ENCODE measurements around the gene CEACAM16.

CEACAM16 gene

GRCh38 chr19:44684892-44685863 lies 13.8 kb upstream of the CEACAM16 start:
- intact Hi-C loops (cut with DNase I; ENCODE audit: low total_unique reads): no loop called here
- peak in 1 of 2 donors; percentile 33 for DNase-seq
- Histone ChIP-seq H3K36me3 (peaks cover 0 to 26% (median 15%) of the 10 kb centered on the region in 3 donors), H3K4me1 (peaks cover 0 to 5% (median 0%) of the 10 kb centered on the region in 4 donors), H3K4me3 (no peak overlapping the region), H3K9me3 (no peaks in the 10 kb centered on the region), H3K27me3 (no peaks in the 10 kb centered on the region), H3K27ac (no peak overlapping the region)
- TF ChIP-seq CTCF (IDR thresholded peaks at IDR 0.05): no peak

- Histone ChIP-seq H3K4me1 (peaks cover 0 to 5% (median 0%) of the 10 kb centered on the region in 4 donors), H3K9me3 (no peaks in the 10 kb centered on the region), H3K27ac (no peak overlapping the region), H3K27me3 (no peaks in the 10 kb centered on the region), H3K36me3 (peaks cover 0 to 19% (median 8%) of the 10 kb centered on the region in 3 donors), H3K4me3 (no peak overlapping the region)
- no peak for DNase-seq
- intact Hi-C loops (cut with DNase I; ENCODE audit: low total_unique reads): no loop called here
- no peak for TF ChIP-seq CTCF (IDR thresholded peaks at IDR 0.05)
These were observed 13.1 kb upstream of the CEACAM16 start for GRCh38 chr19:44685877-44686276.

- Histone ChIP-seq H3K27me3 (no peaks in the 10 kb centered on the region), H3K4me1 (peaks cover 0 to 6% (median 2%) of the 10 kb centered on the region in 4 donors), H3K27ac (no peak overlapping the region), H3K36me3 (peaks cover 0 to 14% (median 5%) of the 10 kb centered on the region in 3 donors), H3K4me3 (no peak overlapping the region), H3K9me3 (no peaks in the 10 kb centered on the region)
- intact Hi-C loops (cut with DNase I; ENCODE audit: low total_unique reads): no loop called here
- no peak for DNase-seq
- no peak for TF ChIP-seq CTCF (IDR thresholded peaks at IDR 0.05)
These were observed 12.1 kb upstream of the CEACAM16 start for GRCh38 chr19:44686896-44687295.

GRCh38 chr19:44687888-44688287 lies 11.1 kb upstream of the CEACAM16 start:
- Histone ChIP-seq H3K36me3 (peaks cover 0 to 8% (median 5%) of the 10 kb centered on the region in 3 donors), H3K27me3 (no peaks in the 10 kb centered on the region), H3K4me3 (no peak overlapping the region), H3K9me3 (no peaks in the 10 kb centered on the region), H3K4me1 (peaks cover 0 to 11% (median 8%) of the 10 kb centered on the region in 4 donors), H3K27ac (no peak overlapping the region)
- intact Hi-C loops (cut with DNase I; ENCODE audit: low total_unique reads): no loop called here
- no peak for DNase-seq
- TF ChIP-seq CTCF (IDR thresholded peaks at IDR 0.05): no peak

- Histone ChIP-seq H3K4me3 (no peak overlapping the region), H3K9me3 (no peaks in the 10 kb centered on the region), H3K4me1 (peaks cover 0 to 11% (median 8%) of the 10 kb centered on the region in 4 donors), H3K27me3 (no peaks in the 10 kb centered on the region), H3K36me3 (no peaks in the 10 kb centered on the region), H3K27ac (no peak overlapping the region)
- DNase-seq: peak; percentile 69 to 79
- TF ChIP-seq CTCF (IDR thresholded peaks at IDR 0.05): peak; percentile 81 to 92
- intact Hi-C loops (cut with DNase I; ENCODE audit: low total_unique reads): no loop called here
These were observed 9.4 kb upstream of the CEACAM16 start for GRCh38 chr19:44689290-44690130.

All from tibial artery (tissue), 4 donors.